ENCODE results near the gene SPNS3. TPM values are rescaled to one million over a fixed set of nuclear protein-coding genes. Genes with fewer than 3 reads are reported as not detected.

The SPNS3 gene
- total and polyA plus RNA-seq, 2 of the 8 experiments (the other 6 are each of a cell fraction or from before 2014, with no cell fraction given): not detected

DNA sequence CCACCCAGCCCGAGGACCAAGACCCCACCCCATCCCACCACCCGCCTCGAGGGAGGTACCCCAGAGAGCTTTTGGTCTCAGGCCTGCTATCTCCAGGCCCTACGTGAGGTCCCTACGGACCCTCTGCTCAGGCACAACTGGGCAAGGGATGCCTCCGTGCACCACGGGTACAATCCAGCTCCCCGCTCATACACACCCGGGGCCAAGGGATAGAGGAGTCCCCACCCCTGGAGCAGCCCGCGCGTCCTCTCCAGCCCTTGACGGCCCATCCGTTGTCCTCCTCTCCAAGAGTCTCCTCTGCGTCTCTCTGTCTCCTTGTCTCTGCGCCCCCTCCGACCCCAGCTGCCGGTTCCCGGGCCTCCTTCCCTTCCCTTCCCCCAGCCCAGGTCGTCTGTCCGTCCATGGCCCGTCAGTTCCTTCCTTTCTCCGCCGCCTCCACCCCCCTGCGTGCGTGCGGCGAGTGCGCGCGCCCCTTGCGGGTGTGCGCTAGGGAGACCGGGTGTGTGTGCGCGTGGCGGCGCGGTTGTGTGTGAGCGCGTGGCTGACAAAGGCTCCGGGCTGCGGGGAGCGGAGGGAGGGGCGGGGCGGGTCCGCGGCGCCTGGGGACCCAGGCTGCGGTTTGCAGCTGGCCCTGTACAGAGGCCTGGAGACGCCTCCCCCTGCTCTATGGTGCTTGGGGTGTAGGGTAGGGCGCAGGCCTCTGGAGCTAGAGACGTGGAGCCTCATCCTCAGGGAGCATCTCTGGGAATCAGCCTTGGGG lies 65.9 kb downstream of the SPNS3 start (continued):
- TF ChIP-seq, protein P1, sequence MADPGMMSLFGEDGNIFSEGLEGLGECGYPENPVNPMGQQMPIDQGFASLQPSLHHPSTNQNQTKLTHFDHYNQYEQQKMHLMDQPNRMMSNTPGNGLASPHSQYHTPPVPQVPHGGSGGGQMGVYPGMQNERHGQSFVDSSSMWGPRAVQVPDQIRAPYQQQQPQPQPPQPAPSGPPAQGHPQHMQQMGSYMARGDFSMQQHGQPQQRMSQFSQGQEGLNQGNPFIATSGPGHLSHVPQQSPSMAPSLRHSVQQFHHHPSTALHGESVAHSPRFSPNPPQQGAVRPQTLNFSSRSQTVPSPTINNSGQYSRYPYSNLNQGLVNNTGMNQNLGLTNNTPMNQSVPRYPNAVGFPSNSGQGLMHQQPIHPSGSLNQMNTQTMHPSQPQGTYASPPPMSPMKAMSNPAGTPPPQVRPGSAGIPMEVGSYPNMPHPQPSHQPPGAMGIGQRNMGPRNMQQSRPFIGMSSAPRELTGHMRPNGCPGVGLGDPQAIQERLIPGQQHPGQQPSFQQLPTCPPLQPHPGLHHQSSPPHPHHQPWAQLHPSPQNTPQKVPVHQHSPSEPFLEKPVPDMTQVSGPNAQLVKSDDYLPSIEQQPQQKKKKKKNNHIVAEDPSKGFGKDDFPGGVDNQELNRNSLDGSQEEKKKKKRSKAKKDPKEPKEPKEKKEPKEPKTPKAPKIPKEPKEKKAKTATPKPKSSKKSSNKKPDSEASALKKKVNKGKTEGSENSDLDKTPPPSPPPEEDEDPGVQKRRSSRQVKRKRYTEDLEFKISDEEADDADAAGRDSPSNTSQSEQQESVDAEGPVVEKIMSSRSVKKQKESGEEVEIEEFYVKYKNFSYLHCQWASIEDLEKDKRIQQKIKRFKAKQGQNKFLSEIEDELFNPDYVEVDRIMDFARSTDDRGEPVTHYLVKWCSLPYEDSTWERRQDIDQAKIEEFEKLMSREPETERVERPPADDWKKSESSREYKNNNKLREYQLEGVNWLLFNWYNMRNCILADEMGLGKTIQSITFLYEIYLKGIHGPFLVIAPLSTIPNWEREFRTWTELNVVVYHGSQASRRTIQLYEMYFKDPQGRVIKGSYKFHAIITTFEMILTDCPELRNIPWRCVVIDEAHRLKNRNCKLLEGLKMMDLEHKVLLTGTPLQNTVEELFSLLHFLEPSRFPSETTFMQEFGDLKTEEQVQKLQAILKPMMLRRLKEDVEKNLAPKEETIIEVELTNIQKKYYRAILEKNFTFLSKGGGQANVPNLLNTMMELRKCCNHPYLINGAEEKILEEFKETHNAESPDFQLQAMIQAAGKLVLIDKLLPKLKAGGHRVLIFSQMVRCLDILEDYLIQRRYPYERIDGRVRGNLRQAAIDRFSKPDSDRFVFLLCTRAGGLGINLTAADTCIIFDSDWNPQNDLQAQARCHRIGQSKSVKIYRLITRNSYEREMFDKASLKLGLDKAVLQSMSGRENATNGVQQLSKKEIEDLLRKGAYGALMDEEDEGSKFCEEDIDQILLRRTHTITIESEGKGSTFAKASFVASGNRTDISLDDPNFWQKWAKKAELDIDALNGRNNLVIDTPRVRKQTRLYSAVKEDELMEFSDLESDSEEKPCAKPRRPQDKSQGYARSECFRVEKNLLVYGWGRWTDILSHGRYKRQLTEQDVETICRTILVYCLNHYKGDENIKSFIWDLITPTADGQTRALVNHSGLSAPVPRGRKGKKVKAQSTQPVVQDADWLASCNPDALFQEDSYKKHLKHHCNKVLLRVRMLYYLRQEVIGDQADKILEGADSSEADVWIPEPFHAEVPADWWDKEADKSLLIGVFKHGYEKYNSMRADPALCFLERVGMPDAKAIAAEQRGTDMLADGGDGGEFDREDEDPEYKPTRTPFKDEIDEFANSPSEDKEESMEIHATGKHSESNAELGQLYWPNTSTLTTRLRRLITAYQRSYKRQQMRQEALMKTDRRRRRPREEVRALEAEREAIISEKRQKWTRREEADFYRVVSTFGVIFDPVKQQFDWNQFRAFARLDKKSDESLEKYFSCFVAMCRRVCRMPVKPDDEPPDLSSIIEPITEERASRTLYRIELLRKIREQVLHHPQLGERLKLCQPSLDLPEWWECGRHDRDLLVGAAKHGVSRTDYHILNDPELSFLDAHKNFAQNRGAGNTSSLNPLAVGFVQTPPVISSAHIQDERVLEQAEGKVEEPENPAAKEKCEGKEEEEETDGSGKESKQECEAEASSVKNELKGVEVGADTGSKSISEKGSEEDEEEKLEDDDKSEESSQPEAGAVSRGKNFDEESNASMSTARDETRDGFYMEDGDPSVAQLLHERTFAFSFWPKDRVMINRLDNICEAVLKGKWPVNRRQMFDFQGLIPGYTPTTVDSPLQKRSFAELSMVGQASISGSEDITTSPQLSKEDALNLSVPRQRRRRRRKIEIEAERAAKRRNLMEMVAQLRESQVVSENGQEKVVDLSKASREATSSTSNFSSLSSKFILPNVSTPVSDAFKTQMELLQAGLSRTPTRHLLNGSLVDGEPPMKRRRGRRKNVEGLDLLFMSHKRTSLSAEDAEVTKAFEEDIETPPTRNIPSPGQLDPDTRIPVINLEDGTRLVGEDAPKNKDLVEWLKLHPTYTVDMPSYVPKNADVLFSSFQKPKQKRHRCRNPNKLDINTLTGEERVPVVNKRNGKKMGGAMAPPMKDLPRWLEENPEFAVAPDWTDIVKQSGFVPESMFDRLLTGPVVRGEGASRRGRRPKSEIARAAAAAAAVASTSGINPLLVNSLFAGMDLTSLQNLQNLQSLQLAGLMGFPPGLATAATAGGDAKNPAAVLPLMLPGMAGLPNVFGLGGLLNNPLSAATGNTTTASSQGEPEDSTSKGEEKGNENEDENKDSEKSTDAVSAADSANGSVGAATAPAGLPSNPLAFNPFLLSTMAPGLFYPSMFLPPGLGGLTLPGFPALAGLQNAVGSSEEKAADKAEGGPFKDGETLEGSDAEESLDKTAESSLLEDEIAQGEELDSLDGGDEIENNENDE (IDR thresholded peaks at IDR 0.05; ENCODE audit: insufficient replicate concordance, low read length): no peak
- TF ChIP-seq RBBP5 (IDR thresholded peaks at IDR 0.05; ENCODE audit: borderline replicate concordance, low read depth, low read length): 0 out of 2 replicates have a peak, but pooled peaks have one; percentile 50
- TF ChIP-seq SUZ12 (IDR thresholded peaks at IDR 0.05; ENCODE audit: low read length): peak; percentile 64; the same call in 1 of the 2 replicates
- no peak for TF ChIP-seq TEAD4 (IDR thresholded peaks at IDR 0.05; ENCODE audit: low read depth, low read length)
- TF ChIP-seq, protein P2, sequence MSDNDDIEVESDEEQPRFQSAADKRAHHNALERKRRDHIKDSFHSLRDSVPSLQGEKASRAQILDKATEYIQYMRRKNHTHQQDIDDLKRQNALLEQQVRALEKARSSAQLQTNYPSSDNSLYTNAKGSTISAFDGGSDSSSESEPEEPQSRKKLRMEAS (IDR thresholded peaks at IDR 0.05): peak; percentile 50
- TF ChIP-seq EZH2 (IDR thresholded peaks at IDR 0.05; ENCODE audit: low read depth, low read length, severe bottlenecking): peak; percentile 71
- TF ChIP-seq RNF2 (IDR thresholded peaks at IDR 0.05; ENCODE audit: borderline replicate concordance, low read depth, low read length, missing control alignments, poor library complexity, severe bottlenecking): peak; percentile 27
